ENCODE data around the gene CFAP251. TPM values are rescaled to one million over a fixed set of nuclear protein-coding genes. Genes with fewer than 3 reads are reported as not detected.
A peak's percentile ranks its signal among the peaks of the same experiment; 100 is the strongest.

The CFAP251 gene
- polyA plus RNA-seq, 1 donor (not counting 4 experiments of a cell fraction or from before 2014, with no cell fraction given) = 74.2 TPM

DNA sequence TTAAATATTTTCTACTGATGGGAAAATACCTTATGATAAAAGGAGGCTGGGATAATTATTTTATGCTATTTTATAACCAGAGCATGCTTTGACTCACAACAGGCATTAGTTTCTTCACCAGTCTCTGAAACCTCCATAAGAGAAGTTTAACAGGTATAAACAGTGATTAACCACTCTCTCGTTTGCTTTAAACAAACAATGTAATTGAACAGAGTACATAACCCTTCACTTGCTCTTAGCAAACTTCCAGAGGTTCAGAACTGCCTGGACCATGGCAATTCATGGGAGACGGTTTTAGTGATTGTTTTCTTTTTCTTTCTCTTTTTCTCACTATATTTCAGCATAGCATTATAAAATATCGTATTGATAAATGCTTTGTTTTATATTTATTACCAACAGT is 35.3 kb downstream of the CFAP251 start:
- Histone ChIP-seq H3K4me3 (ENCODE audit: control insufficient read depth in 2 of 3, extremely low read depth in 1 of 3, insufficient read depth in 2 of 3, low read depth in 1 of 3, low read length in 3 of 3) (no peak overlapping the region), H3K9me3 (ENCODE audit: control insufficient read depth, low read depth, low read length) (no peaks in the 10 kb centered on the region), H3K36me3 (ENCODE audit: control insufficient read depth in 2 of 2, extremely low read depth in 1 of 2, insufficient read depth in 2 of 2, low read length in 2 of 2) (peaks cover 14 to 20% of the 10 kb centered on the region in 2 experiments), H2AFZ (ENCODE audit: control insufficient read depth, low read length) (no peak overlapping the region), H3K27me3 (ENCODE audit: control insufficient read depth, extremely low read depth, insufficient read depth, low read length) (no peaks in the 10 kb centered on the region), H3K4me1 (ENCODE audit: control insufficient read depth, extremely low read depth, insufficient read depth, low read length) (peaks cover 15% of the 10 kb centered on the region), H4K20me1 (ENCODE audit: control insufficient read depth, extremely low read depth, insufficient read depth, low read length) (no peaks in the 10 kb centered on the region), H3K27ac (ENCODE audit: control insufficient read depth, insufficient read depth, low read length) (no peak overlapping the region), H3K4me2 (ENCODE audit: control insufficient read depth, extremely low read depth, insufficient read depth, low read depth, low read length) (no peak overlapping the region), H3K79me2 (ENCODE audit: control insufficient read depth, insufficient read depth, low read length) (peaks cover 49% of the 10 kb centered on the region), H3K9me1 (ENCODE audit: control insufficient read depth, extremely low read depth, insufficient read depth, low read length) (no peaks in the 10 kb centered on the region), H3K9ac (ENCODE audit: control insufficient read depth, extremely low read depth, insufficient read depth, low read length) (no peak overlapping the region)
- TF ChIP-seq EZH2 (IDR thresholded peaks at IDR 0.05; ENCODE audit: low read length) = no peak
- TF ChIP-seq, protein P1, sequence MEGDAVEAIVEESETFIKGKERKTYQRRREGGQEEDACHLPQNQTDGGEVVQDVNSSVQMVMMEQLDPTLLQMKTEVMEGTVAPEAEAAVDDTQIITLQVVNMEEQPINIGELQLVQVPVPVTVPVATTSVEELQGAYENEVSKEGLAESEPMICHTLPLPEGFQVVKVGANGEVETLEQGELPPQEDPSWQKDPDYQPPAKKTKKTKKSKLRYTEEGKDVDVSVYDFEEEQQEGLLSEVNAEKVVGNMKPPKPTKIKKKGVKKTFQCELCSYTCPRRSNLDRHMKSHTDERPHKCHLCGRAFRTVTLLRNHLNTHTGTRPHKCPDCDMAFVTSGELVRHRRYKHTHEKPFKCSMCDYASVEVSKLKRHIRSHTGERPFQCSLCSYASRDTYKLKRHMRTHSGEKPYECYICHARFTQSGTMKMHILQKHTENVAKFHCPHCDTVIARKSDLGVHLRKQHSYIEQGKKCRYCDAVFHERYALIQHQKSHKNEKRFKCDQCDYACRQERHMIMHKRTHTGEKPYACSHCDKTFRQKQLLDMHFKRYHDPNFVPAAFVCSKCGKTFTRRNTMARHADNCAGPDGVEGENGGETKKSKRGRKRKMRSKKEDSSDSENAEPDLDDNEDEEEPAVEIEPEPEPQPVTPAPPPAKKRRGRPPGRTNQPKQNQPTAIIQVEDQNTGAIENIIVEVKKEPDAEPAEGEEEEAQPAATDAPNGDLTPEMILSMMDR (optimal IDR thresholded peaks at IDR 0.05 in 1 of 3, IDR thresholded peaks at IDR 0.05 in 1 of 3, conservative IDR thresholded peaks at IDR 0.05 in 1 of 3; ENCODE audit: extremely low read depth in 1 of 3, insufficient read depth in 2 of 3, low read length in 3 of 3) = no peak
- no peak for FAIRE-seq
- dilution Hi-C loops (cut with MboI; ENCODE audit: extremely low pct_ligation_motif_present, low sequenced_read_pairs) = no loop called here
- no peak for DNase-seq (ENCODE audit: low read depth, low spot score)

DNA sequence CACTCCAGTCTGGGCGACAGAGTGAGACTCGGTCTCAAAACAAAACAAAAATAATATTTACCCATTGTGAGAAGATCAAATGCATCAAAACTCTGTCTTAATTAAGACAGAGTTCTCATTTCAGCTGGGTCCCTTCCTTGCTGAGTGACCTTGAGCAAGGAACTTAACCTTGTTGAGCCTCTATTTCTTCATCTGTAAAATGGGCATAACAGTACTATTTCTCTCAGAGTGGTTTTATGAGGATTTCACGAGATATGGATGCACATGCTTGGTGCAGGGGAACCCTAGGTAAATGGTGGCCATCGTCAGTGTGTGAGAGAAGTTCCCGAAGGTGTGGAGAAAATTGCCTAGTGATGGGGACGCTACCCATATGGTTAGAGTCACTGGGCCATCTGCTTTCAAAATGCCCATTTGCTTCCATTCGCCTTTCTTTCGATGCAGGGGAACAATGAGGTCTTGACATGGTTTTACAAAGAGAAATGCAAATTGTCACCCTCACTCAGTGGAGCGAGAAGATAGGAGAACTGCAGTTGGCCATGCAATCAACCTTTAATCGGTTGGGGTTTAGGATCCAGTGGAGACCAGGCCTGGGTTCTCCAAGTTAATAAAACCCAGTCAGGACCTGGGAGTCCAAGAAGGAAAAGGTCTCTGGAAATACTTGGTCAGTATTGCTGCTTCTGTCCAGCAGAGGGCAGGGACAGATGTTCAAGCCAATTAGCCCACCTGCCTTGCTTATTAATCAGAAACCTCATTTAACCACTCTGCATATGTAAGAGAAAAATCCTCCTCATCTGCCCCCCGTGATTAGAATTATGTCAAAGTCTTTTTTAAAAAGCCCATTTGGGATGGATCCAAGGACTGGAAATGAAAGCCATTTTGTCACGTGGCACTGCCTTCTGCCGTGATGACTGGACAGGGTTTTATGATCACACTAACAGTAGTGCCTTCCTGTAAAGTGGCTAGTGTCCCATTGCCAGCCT is 37.2 kb downstream of the CFAP251 start:
- H3K27me3 ChIP-seq (ENCODE audit: control insufficient read depth, extremely low read depth, insufficient read depth, low read length) = no peaks in the 10 kb centered on the region
- no peak overlapping the region for H3K9ac ChIP-seq (ENCODE audit: control insufficient read depth, extremely low read depth, insufficient read depth, low read length)
- H3K4me3 ChIP-seq (ENCODE audit: control insufficient read depth in 2 of 3, extremely low read depth in 1 of 3, insufficient read depth in 2 of 3, low read depth in 1 of 3, low read length in 3 of 3) = no peak overlapping the region
- no peak overlapping the region for H3K4me2 ChIP-seq (ENCODE audit: control insufficient read depth, extremely low read depth, insufficient read depth, low read depth, low read length)
- FAIRE-seq (no peak), DNase-seq (ENCODE audit: low read depth, low spot score) (no peak)
- H3K79me2 ChIP-seq (ENCODE audit: control insufficient read depth, insufficient read depth, low read length) = peaks cover 49% of the 10 kb centered on the region
- peaks cover 19 to 33% of the 10 kb centered on the region in 2 experiments for H3K36me3 ChIP-seq (ENCODE audit: control insufficient read depth in 2 of 2, extremely low read depth in 1 of 2, insufficient read depth in 2 of 2, low read length in 2 of 2)
- no peak overlapping the region for H3K27ac ChIP-seq (ENCODE audit: control insufficient read depth, insufficient read depth, low read length)
- dilution Hi-C loops (cut with MboI; ENCODE audit: extremely low pct_ligation_motif_present, low sequenced_read_pairs) = no loop called here
- no peaks in the 10 kb centered on the region for H3K9me3 ChIP-seq (ENCODE audit: control insufficient read depth, low read depth, low read length)
- peaks cover 7% of the 10 kb centered on the region for H3K4me1 ChIP-seq (ENCODE audit: control insufficient read depth, extremely low read depth, insufficient read depth, low read length)
- no peaks in the 10 kb centered on the region for H3K9me1 ChIP-seq (ENCODE audit: control insufficient read depth, extremely low read depth, insufficient read depth, low read length)
- H2AFZ ChIP-seq (ENCODE audit: control insufficient read depth, low read length) = no peak overlapping the region
- H4K20me1 ChIP-seq (ENCODE audit: control insufficient read depth, extremely low read depth, insufficient read depth, low read length) = no peaks in the 10 kb centered on the region
- TF ChIP-seq, protein P1 (optimal IDR thresholded peaks at IDR 0.05 in 1 of 3, IDR thresholded peaks at IDR 0.05 in 1 of 3, conservative IDR thresholded peaks at IDR 0.05 in 1 of 3; ENCODE audit: extremely low read depth in 1 of 3, insufficient read depth in 2 of 3, low read length in 3 of 3) = peak; percentile 22 to 54 (median 50)
- no peak for TF ChIP-seq EZH2 (IDR thresholded peaks at IDR 0.05; ENCODE audit: low read length)
